Measurements from ENCODE around the gene GNB5. TPM values are rescaled to one million over a fixed set of nuclear protein-coding genes. Genes with fewer than 3 reads are reported as not detected.
A peak's percentile ranks its signal among the peaks of the same experiment; 100 is the strongest.

GNB5 gene
- total and polyA plus RNA-seq, 2 of the 13 experiments (the other 11 are each of a cell fraction or from before 2014, with no cell fraction given): 13.7 to 14.4 TPM

DNA sequence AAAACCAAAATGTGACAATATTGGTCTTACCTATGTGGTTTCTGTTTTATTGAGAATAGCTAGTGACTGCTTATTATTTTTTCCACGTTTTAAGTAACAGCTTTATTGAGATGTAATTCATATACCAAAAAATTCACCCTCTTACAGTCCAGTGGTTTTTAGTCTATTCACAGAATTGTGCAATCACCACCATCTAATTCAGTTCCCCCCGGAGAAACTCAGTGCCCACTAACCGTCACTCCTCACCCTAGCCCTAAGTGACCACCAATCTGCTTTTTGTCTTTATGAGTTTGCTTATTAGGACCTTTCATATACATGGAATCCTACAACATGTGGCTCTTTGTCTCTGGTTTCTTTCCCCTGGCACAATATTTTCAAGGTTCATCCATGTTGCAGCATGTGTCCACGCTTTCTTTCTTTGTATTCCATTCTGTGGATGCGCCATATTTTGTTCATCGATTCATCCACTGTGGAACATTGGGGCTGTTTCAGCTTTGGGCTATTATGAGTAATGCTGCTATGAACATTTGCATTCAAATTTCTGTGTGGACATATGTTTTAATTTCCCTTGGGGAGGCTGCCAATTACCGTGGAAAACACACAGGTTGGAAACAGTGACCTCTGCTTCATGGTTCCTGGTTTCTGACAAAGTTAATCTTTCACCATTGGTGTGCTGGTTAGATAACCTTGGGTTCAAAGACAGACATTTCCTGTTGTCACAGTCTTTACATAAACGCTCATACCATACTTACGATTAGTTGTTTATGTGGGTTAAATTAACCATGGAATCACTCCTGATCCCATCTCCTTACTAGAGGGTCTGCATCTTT, 75.4 kb downstream of the GNB5 start (continued):
- TF ChIP-seq, protein P1, sequence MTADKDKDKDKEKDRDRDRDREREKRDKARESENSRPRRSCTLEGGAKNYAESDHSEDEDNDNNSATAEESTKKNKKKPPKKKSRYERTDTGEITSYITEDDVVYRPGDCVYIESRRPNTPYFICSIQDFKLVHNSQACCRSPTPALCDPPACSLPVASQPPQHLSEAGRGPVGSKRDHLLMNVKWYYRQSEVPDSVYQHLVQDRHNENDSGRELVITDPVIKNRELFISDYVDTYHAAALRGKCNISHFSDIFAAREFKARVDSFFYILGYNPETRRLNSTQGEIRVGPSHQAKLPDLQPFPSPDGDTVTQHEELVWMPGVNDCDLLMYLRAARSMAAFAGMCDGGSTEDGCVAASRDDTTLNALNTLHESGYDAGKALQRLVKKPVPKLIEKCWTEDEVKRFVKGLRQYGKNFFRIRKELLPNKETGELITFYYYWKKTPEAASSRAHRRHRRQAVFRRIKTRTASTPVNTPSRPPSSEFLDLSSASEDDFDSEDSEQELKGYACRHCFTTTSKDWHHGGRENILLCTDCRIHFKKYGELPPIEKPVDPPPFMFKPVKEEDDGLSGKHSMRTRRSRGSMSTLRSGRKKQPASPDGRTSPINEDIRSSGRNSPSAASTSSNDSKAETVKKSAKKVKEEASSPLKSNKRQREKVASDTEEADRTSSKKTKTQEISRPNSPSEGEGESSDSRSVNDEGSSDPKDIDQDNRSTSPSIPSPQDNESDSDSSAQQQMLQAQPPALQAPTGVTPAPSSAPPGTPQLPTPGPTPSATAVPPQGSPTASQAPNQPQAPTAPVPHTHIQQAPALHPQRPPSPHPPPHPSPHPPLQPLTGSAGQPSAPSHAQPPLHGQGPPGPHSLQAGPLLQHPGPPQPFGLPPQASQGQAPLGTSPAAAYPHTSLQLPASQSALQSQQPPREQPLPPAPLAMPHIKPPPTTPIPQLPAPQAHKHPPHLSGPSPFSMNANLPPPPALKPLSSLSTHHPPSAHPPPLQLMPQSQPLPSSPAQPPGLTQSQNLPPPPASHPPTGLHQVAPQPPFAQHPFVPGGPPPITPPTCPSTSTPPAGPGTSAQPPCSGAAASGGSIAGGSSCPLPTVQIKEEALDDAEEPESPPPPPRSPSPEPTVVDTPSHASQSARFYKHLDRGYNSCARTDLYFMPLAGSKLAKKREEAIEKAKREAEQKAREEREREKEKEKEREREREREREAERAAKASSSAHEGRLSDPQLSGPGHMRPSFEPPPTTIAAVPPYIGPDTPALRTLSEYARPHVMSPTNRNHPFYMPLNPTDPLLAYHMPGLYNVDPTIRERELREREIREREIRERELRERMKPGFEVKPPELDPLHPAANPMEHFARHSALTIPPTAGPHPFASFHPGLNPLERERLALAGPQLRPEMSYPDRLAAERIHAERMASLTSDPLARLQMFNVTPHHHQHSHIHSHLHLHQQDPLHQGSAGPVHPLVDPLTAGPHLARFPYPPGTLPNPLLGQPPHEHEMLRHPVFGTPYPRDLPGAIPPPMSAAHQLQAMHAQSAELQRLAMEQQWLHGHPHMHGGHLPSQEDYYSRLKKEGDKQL (CRISPR knock-in tag; IDR thresholded peaks at IDR 0.05; ENCODE audit: low read depth): peak; percentile 76
- TF ChIP-seq KDM3A (CRISPR knock-in tag; IDR thresholded peaks at IDR 0.05; ENCODE audit: low read depth) (no peak; the same call in 1 of the 2 replicates), E2F2 (CRISPR knock-in tag; IDR thresholded peaks at IDR 0.05; ENCODE audit: borderline replicate concordance) (no peak), SMC3 (IDR thresholded peaks at IDR 0.05; ENCODE audit: low read length) (no peak), TAF1 (CRISPR knock-in tag; IDR thresholded peaks at IDR 0.05) (peak; percentile 42; the same call in 1 of the 2 replicates), ZNF605 (CRISPR knock-in tag; IDR thresholded peaks at IDR 0.05) (no peak), ZNF296 (CRISPR knock-in tag; conservative IDR thresholded peaks at IDR 0.05) (no peak), RARA (CRISPR knock-in tag; IDR thresholded peaks at IDR 0.05) (peak; percentile 90), ZNF230 (CRISPR knock-in tag; IDR thresholded peaks at IDR 0.05) (no peak; the same call in 1 of the 2 replicates), MTA3 (CRISPR knock-in tag; IDR thresholded peaks at IDR 0.05) (no peak), ZMYM2 (CRISPR knock-in tag; IDR thresholded peaks at IDR 0.05) (no peak), PBX2 (CRISPR knock-in tag; IDR thresholded peaks at IDR 0.05) (no peak), ZNF672 (CRISPR knock-in tag; IDR thresholded peaks at IDR 0.05) (no peak), ZBTB25 (CRISPR knock-in tag; IDR thresholded peaks at IDR 0.05) (no peak), ZBTB1 (CRISPR knock-in tag; IDR thresholded peaks at IDR 0.05; ENCODE audit: borderline replicate concordance) (no peak)
- TF ChIP-seq, protein P2, sequence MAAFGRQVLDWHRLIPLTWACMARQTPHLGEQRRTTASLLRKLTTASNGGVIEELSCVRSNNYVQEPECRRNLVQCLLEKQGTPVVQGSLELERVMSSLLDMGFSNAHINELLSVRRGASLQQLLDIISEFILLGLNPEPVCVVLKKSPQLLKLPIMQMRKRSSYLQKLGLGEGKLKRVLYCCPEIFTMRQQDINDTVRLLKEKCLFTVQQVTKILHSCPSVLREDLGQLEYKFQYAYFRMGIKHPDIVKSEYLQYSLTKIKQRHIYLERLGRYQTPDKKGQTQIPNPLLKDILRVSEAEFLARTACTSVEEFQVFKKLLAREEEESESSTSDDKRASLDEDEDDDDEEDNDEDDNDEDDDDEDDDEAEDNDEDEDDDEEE (CRISPR knock-in tag; IDR thresholded peaks at IDR 0.05): no peak
- TF ChIP-seq, protein P3, sequence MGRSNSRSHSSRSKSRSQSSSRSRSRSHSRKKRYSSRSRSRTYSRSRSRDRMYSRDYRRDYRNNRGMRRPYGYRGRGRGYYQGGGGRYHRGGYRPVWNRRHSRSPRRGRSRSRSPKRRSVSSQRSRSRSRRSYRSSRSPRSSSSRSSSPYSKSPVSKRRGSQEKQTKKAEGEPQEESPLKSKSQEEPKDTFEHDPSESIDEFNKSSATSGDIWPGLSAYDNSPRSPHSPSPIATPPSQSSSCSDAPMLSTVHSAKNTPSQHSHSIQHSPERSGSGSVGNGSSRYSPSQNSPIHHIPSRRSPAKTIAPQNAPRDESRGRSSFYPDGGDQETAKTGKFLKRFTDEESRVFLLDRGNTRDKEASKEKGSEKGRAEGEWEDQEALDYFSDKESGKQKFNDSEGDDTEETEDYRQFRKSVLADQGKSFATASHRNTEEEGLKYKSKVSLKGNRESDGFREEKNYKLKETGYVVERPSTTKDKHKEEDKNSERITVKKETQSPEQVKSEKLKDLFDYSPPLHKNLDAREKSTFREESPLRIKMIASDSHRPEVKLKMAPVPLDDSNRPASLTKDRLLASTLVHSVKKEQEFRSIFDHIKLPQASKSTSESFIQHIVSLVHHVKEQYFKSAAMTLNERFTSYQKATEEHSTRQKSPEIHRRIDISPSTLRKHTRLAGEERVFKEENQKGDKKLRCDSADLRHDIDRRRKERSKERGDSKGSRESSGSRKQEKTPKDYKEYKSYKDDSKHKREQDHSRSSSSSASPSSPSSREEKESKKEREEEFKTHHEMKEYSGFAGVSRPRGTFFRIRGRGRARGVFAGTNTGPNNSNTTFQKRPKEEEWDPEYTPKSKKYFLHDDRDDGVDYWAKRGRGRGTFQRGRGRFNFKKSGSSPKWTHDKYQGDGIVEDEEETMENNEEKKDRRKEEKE (IDR thresholded peaks at IDR 0.05): no peak

All from HepG2 (cell line).